Astrocyte (in vitro differentiated cells and primary cell): ENCODE data around the gene CLIC1. TPM values are rescaled to one million over a fixed set of nuclear protein-coding genes. Genes with fewer than 3 reads are reported as not detected.

Source experiments
- DNase-seq: peaks from one replicate; pipeline ENCODE4 v3.0.0-alpha.2; 2010; ENCODE audit warnings: low read depth
- FAIRE-seq: peaks from 2 replicates; lab custom pipeline; 2011; peaks lifted over from hg19 to GRCh38; lab: Jason Lieb, UNC
- H2AFZ ChIP-seq: 2 replicates; pipeline ENCODE4 v1.6.0; 2012; ENCODE audit warnings: low read depth, low read length, inconsistent platforms
- H3K27ac ChIP-seq: 2 replicates; pipeline ENCODE4 v1.5.1; 2011; ENCODE audit warnings: low read depth, low read length, inconsistent platforms
- H3K27me3 ChIP-seq: 2 replicates; pipeline ENCODE4 v1.6.0; 2011; ENCODE audit warnings: low read length, inconsistent platforms; ENCODE audit not compliant: insufficient read depth
- H3K36me3 ChIP-seq: 2 replicates; pipeline ENCODE4 v1.5.1; 2011; ENCODE audit warnings: low read length, inconsistent platforms; ENCODE audit not compliant: insufficient read depth
- H3K4me1 ChIP-seq: 2 replicates; pipeline ENCODE4 v1.5.1; 2011; ENCODE audit warnings: low read length, inconsistent platforms; ENCODE audit not compliant: insufficient read depth
- H3K4me2 ChIP-seq: 2 replicates; pipeline ENCODE4 v1.6.0; 2012; ENCODE audit warnings: low read length, inconsistent platforms
- H3K4me3 ChIP-seq: 2 replicates; pipeline ENCODE4 v1.5.1; 2011; ENCODE audit warnings: low read depth, mild to moderate bottlenecking, low read length, inconsistent platforms; ENCODE audit not compliant: insufficient read depth
- H3K79me2 ChIP-seq: 2 replicates; pipeline ENCODE4 v1.6.0; 2012; ENCODE audit warnings: mild to moderate bottlenecking, low read length, inconsistent platforms; ENCODE audit not compliant: insufficient read depth
- H3K9ac ChIP-seq: 2 replicates; pipeline ENCODE4 v1.6.0; 2012; ENCODE audit warnings: mild to moderate bottlenecking, low read length, inconsistent platforms
- H3K9me3 ChIP-seq: 2 replicates; pipeline ENCODE4 v1.5.1; 2012; ENCODE audit warnings: low read depth, mild to moderate bottlenecking, low read length, inconsistent platforms; ENCODE audit not compliant: insufficient read depth
- H4K20me1 ChIP-seq: 2 replicates; pipeline ENCODE4 v1.6.0; 2012; ENCODE audit warnings: low read length, inconsistent platforms; ENCODE audit not compliant: insufficient read depth
- H3K27ac Mint-ChIP-seq: one replicate; pipeline ENCODE4 v1.8.0; 2021; ENCODE audit warnings: mild to moderate bottlenecking, mixed read lengths; ENCODE audit not compliant: unreplicated experiment
- H3K27me3 Mint-ChIP-seq: one replicate; pipeline ENCODE4 v1.8.0; 2021; ENCODE audit warnings: low read depth, mixed read lengths; ENCODE audit not compliant: unreplicated experiment
- H3K36me3 Mint-ChIP-seq: one replicate; pipeline ENCODE4 v1.8.0; 2021; ENCODE audit warnings: low read depth, mixed read lengths; ENCODE audit not compliant: unreplicated experiment
- H3K4me1 Mint-ChIP-seq: one replicate; pipeline ENCODE4 v1.8.0; 2021; ENCODE audit warnings: low read depth, mixed read lengths; ENCODE audit not compliant: unreplicated experiment
- H3K4me3 Mint-ChIP-seq: one replicate; pipeline ENCODE4 v1.8.0; 2021; ENCODE audit warnings: mild to moderate bottlenecking, moderate library complexity, mixed read lengths; ENCODE audit not compliant: unreplicated experiment
- H3K9me3 Mint-ChIP-seq: one replicate; pipeline ENCODE4 v1.8.0; 2021; ENCODE audit warnings: mild to moderate bottlenecking, mixed read lengths; ENCODE audit not compliant: unreplicated experiment
- EZH2 ChIP-seq: IDR thresholded peaks from 2 replicates; pipeline ENCODE4 v1.6.1; 2012; ENCODE audit warnings: mild to moderate bottlenecking, low read length, inconsistent platforms; ENCODE audit not compliant: insufficient read depth
- total RNA-seq: library from RNA; stranded (reverse); gene quantifications from 2 replicates; pipeline ENCODE4 v1.2.1, GENCODE V29; 2021
- TF ChIP-seq, protein P1 (sequence below): IDR thresholded peaks from 2 replicates; pipeline ENCODE4 v1.5.1; 2011; ENCODE audit warnings: low read depth, mild to moderate bottlenecking, inconsistent platforms, low read length, moderate library complexity; ENCODE audit not compliant: insufficient read depth

Gene CLIC1
- total RNA-seq, 1 donor from 2014 or later: 518 TPM

DNA sequence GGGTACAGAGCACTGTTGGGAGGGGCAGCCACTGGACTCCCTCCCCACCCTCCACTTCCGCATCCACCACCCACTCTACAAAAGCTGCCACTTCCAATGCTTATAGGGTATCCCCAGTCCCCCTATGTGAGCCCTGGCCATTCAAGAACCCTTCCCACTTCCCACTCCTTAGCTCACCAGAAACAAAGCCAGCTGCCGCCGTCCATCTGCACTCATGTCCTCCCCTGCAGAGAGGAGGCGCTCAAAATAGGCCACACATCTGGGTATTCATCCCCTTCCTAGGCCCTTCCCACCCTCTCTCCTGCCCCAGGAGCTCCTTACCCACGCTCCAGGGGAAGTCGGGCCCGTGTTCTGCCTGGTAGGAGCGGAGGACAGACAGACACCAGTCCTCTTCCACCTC, 49.0 kb downstream of the CLIC1 start:
- peaks cover 32% of the 10 kb centered on the region for H3K36me3 Mint-ChIP-seq

DNA sequence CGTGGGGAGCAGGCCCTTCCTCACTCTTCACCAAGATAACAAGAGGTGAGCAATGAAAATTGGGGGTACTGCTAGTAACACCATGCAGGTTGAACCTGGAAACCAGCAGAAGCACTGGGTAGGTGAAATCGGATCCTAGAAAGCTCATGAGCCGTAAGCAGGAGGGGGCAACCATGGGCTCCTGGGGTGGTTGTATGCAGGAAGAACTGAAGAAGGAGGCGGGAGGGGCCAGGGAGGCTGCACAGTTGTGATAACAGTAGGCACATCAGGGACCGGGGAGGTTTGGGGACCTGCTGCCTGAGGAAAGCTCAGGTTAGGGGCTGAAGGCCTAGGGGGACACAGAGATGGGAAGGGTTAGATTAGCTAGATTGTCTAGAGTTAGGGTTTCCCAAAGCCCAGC, 49.8 kb downstream of the CLIC1 start:
- Histone ChIP-seq H3K9me3 (no peaks in the 10 kb centered on the region), H2AFZ (no peak overlapping the region), H3K4me1 (peaks cover 6% of the 10 kb centered on the region), H3K27me3 (no peaks in the 10 kb centered on the region), H3K9ac (no peak overlapping the region), H3K4me3 (no peak overlapping the region), H3K79me2 (no peaks in the 10 kb centered on the region), H3K27ac (no peak overlapping the region), H4K20me1 (peaks cover 3% of the 10 kb centered on the region), H3K4me2 (no peak overlapping the region), H3K36me3 (peaks cover 21% of the 10 kb centered on the region)
- TF ChIP-seq EZH2: no peak
- TF ChIP-seq, protein P1, sequence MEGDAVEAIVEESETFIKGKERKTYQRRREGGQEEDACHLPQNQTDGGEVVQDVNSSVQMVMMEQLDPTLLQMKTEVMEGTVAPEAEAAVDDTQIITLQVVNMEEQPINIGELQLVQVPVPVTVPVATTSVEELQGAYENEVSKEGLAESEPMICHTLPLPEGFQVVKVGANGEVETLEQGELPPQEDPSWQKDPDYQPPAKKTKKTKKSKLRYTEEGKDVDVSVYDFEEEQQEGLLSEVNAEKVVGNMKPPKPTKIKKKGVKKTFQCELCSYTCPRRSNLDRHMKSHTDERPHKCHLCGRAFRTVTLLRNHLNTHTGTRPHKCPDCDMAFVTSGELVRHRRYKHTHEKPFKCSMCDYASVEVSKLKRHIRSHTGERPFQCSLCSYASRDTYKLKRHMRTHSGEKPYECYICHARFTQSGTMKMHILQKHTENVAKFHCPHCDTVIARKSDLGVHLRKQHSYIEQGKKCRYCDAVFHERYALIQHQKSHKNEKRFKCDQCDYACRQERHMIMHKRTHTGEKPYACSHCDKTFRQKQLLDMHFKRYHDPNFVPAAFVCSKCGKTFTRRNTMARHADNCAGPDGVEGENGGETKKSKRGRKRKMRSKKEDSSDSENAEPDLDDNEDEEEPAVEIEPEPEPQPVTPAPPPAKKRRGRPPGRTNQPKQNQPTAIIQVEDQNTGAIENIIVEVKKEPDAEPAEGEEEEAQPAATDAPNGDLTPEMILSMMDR: no peak
- Mint-ChIP-seq H3K36me3 (peaks cover 32% of the 10 kb centered on the region), H3K9me3 (no peaks in the 10 kb centered on the region), H3K4me3 (no peak overlapping the region), H3K27ac (no peak overlapping the region), H3K27me3 (peaks cover 12% of the 10 kb centered on the region), H3K4me1 (peaks cover 12% of the 10 kb centered on the region)
- DNase-seq: no peak
- no peak for FAIRE-seq

More for the DNA sequence above, 49.0 kb downstream of the CLIC1 start:
- H3K4me1 Mint-ChIP-seq: peaks cover 11% of the 10 kb centered on the region
- Histone ChIP-seq H3K4me1 (peaks cover 5% of the 10 kb centered on the region), H3K79me2 (no peaks in the 10 kb centered on the region), H4K20me1 (peaks cover 3% of the 10 kb centered on the region), H3K27ac (no peak overlapping the region), H2AFZ (no peak overlapping the region), H3K36me3 (peaks cover 26% of the 10 kb centered on the region), H3K9me3 (no peaks in the 10 kb centered on the region), H3K9ac (no peak overlapping the region), H3K27me3 (no peaks in the 10 kb centered on the region), H3K4me3 (no peak overlapping the region), H3K4me2 (no peak overlapping the region)
- H3K4me3 Mint-ChIP-seq: no peak overlapping the region
- peaks cover 6% of the 10 kb centered on the region for H3K27me3 Mint-ChIP-seq
- no peaks in the 10 kb centered on the region for H3K9me3 Mint-ChIP-seq
- DNase-seq (no peak), FAIRE-seq (no peak)
- no peak overlapping the region for H3K27ac Mint-ChIP-seq
- no peak for TF ChIP-seq EZH2
- TF ChIP-seq, protein P1: no peak

DNA sequence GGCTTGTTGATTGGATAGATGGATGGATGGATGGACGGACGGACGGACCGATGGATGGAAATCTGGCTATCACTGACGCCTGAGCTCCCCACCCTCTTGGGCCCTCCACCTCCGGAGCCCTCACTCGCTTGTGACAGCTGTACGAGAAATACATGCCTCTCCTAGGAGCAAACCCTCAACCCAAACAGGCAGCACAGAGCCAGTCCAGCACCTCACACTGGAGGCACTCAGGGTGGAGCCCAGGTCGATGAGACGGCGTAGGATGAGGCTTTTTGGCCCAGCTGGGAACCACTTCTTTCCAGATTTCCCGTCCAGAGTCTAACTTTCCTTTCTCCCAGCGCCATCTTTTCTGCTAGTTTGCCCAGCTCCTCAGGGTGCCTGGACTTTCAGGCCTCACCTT, 52.7 kb downstream of the CLIC1 start:
- Histone ChIP-seq H3K27me3 (no peaks in the 10 kb centered on the region), H3K79me2 (no peaks in the 10 kb centered on the region), H3K27ac (no peak overlapping the region), H3K9me3 (no peaks in the 10 kb centered on the region), H3K4me1 (peaks cover 11% of the 10 kb centered on the region), H3K4me3 (no peak overlapping the region), H2AFZ (no peak overlapping the region), H3K9ac (no peak overlapping the region), H4K20me1 (no peaks in the 10 kb centered on the region), H3K4me2 (no peak overlapping the region), H3K36me3 (peaks cover 12% of the 10 kb centered on the region)
- H3K9me3 Mint-ChIP-seq: no peaks in the 10 kb centered on the region
- DNase-seq (no peak), FAIRE-seq (no peak)
- H3K36me3 Mint-ChIP-seq: peaks cover 30% of the 10 kb centered on the region
- H3K27ac Mint-ChIP-seq: no peak overlapping the region
- H3K4me1 Mint-ChIP-seq: peaks cover 3% of the 10 kb centered on the region
- peaks cover 12% of the 10 kb centered on the region for H3K27me3 Mint-ChIP-seq
- H3K4me3 Mint-ChIP-seq: no peak overlapping the region
- TF ChIP-seq EZH2: no peak
- TF ChIP-seq, protein P1: no peak
